Mononuclear cell (primary cell): ENCODE results near the gene HOXA10. TPM values are rescaled to one million over a fixed set of nuclear protein-coding genes. Genes with fewer than 3 reads are reported as not detected.

Experiments
- H3K27me3 ChIP-seq: 2 replicates; pipeline ENCODE4 v1.6.0; 2011; ENCODE audit warnings: low read length, control low read depth; ENCODE audit not compliant: insufficient read depth
- H3K4me1 ChIP-seq: 2 replicates; pipeline ENCODE4 v1.5.1; 2011; ENCODE audit warnings: mild to moderate bottlenecking, low read length, control low read depth; ENCODE audit not compliant: insufficient read depth
- H3K4me3 ChIP-seq: 2 replicates; pipeline ENCODE4 v1.5.1; 2011; ENCODE audit warnings: mild to moderate bottlenecking, low read length, moderate library complexity
- H3K9me3 ChIP-seq: 2 replicates; pipeline ENCODE4 v1.5.1; 2011; ENCODE audit warnings: low read depth, mild to moderate bottlenecking, control low read depth, low read length
- total RNA-seq: library from RNA; depleted of rRNA; stranded (reverse); fragments of >200 nt; gene quantifications from one replicate; pipeline ENCODE4 v1.2.3, GENCODE V29; 2012

Gene HOXA10
- total RNA-seq, 1 donor: 0.63 TPM

DNA sequence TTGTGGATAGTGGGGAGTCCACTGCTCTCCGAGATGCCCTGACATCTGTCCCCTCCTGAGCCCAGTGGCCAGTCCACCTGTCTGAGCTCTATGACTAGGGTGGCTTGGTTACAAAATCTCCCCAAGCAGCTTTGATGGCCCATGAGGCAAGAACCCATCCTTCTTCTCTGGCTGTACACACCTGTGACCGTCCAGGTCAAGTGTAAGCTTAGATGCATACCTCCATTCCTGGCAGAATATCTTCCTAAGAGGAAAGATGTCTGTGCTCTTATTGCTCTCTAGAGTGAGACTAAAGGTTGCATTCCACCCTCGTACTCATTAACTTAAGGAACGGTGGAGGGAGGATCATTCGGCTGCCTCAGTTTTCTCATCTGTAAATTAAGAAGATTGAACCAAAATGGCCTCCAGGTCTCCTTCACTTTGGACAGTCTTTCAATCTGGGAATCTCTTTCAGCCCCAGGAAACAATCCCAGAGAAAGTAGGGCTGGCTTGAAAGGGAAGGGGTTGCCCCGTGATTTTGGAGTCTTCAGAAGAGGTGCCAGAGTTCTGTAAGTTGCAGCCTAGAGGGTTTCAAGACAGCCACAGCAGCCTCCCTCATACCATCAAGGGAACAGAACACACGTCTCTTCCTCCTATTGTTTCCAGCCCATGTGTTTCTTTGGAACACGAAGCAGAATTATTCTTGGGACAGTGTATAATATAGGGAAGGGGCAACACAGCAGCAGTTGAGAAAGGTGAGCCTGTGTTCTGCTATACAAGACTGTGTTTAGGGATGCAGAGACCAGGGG is 49.0 kb downstream of the HOXA10 start:
- no peaks in the 10 kb centered on the region for H3K9me3 ChIP-seq

DNA sequence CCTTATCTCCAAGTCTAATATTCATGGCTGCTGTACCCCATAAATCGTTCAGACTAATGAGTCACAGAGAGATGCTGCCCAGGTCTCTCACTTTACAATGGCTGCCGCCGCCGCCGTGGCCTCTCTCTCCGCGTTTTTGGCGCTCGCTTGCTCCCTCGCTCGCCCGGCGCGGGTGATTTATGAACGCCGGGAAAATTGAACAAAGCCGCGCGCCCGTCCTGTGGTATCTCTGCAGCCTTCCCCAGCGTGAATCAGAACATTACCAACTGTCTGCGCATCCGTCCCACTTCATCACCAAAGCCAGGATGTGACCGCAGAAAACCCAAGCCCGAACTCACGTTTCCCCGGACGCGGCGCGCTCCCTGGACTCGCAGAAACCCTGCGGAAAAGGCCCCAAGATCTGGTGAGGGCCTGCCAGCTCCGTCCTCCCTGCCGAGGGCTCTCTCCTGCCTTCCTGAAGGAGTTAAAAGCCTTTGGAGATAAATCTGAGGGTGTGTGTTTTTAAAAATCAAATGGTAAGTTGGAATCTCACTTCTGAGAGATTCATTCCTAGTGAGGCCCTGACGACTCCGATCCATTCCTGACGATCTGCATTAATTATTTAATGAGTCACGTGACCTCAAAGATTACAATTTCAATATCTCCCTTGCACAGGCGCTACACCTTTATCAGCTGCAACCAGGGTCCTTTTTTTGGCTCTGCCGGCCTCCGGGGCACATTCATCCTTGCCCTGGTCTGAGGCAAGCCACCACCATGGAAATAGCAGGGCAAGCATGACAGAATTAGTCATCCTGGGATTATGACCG is 49.8 kb downstream of the HOXA10 start:
- Histone ChIP-seq H3K4me1 (no peaks in the 10 kb centered on the region), H3K4me3 (no peak overlapping the region), H3K27me3 (peaks cover 7% of the 10 kb centered on the region), H3K9me3 (no peaks in the 10 kb centered on the region)

More for the DNA sequence above, 49.0 kb downstream of the HOXA10 start:
- H3K27me3 ChIP-seq: peaks cover 7% of the 10 kb centered on the region
- no peak overlapping the region for H3K4me3 ChIP-seq
- no peaks in the 10 kb centered on the region for H3K4me1 ChIP-seq

GRCh38 chr7:27123477-27124053 is 50.6 kb downstream of the HOXA10 start:
- Histone ChIP-seq H3K9me3 (no peaks in the 10 kb centered on the region), H3K4me1 (no peaks in the 10 kb centered on the region), H3K27me3 (peaks cover 7% of the 10 kb centered on the region), H3K4me3 (no peak overlapping the region)

DNA sequence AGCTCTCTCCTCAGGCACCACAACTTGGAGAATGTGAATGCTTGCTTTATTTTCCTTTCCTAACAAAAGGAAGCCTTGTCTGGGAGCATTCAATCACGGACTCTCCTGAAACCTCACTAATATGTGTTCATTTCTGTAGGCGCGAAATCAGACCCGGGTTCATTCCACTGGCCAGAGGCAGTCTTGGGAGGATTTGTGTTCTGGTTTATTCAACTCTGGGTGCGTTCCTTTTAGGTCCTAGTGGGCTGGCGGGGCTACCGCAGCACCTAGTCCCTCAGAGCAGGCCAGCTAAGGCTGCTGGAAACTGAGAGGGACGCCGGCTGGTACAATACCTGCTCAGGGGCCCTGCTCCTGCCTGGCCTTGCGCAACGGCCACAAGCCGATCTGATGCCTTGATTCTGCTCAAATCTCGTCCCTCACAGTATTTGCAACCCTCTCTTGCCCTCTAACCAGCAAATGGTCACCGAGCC is 51.1 kb downstream of the HOXA10 start:
- H3K4me1 ChIP-seq: no peaks in the 10 kb centered on the region

GRCh38 chr7:27122077-27122910 is 51.8 kb downstream of the HOXA10 start:
- Histone ChIP-seq H3K9me3 (no peaks in the 10 kb centered on the region), H3K4me1 (no peaks in the 10 kb centered on the region), H3K4me3 (no peak overlapping the region), H3K27me3 (peaks cover 3% of the 10 kb centered on the region)

More for the DNA sequence above, 51.1 kb downstream of the HOXA10 start:
- peaks cover 7% of the 10 kb centered on the region for H3K27me3 ChIP-seq
- no peak overlapping the region for H3K4me3 ChIP-seq
- no peaks in the 10 kb centered on the region for H3K9me3 ChIP-seq

DNA sequence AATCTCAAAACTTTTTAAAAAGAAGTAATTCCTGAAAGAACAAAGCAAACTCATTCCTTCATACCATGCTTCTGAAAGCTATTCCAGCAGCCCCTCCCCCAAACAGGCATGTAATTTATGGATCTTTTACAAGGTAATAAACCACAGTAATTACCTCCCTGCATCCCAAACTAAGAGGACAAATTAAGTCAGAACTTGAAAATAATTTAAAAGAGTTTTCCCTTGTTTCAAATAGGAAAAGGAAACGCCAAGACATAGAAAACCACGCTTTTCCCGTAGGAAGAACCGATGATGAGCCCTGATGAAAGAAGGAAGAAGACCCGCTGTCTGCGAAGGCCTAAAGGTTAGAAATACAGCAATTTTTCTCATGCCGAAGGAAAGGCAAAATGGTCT is 52.4 kb downstream of the HOXA10 start:
- no peak overlapping the region for H3K4me3 ChIP-seq
- no peaks in the 10 kb centered on the region for H3K4me1 ChIP-seq
- H3K9me3 ChIP-seq: no peaks in the 10 kb centered on the region
- H3K27me3 ChIP-seq: peaks cover 2% of the 10 kb centered on the region

Other genes with a start within 250 kb of the HOXA10 start
- gene HOXA1, start 78.3 kb downstream of the HOXA10 start, total RNA-seq: 0.42 TPM
- 0.10 TPM for gene HOXA2, start 71.6 kb downstream of the HOXA10 start, total RNA-seq
- gene HOXA4, start 43.6 kb downstream of the HOXA10 start, total RNA-seq: not detected
- gene HOXA5, start 30.6 kb downstream of the HOXA10 start, total RNA-seq: 3.0 TPM
- not detected for gene HOXA6, start 26.5 kb downstream of the HOXA10 start, total RNA-seq
- under 0.01 TPM for gene HOXA3, start 21.7 kb downstream of the HOXA10 start, total RNA-seq
- 0.10 TPM for gene HOXA7, start 17.6 kb downstream of the HOXA10 start, total RNA-seq
- 0.52 TPM for gene HOXA9, start 8.8 kb downstream of the HOXA10 start, total RNA-seq
- gene HOXA11, start 10.9 kb upstream of the HOXA10 start, total RNA-seq: not detected
- gene HOXA13, start 25.8 kb upstream of the HOXA10 start, total RNA-seq: under 0.01 TPM
- not detected for gene EVX1, start 68.5 kb upstream of the HOXA10 start, total RNA-seq